GM21423 (cell line): Measurements from ENCODE around the gene RAB23.

Experiments used
- ATAC-seq: cut with Tn5 transposase; IDR thresholded peaks from one replicate; pipeline ENCODE4 v1.9.1; 2021; ENCODE audit warnings: mild to moderate bottlenecking, moderate library complexity; ENCODE audit not compliant: unreplicated experiment

Gene RAB23

DNA sequence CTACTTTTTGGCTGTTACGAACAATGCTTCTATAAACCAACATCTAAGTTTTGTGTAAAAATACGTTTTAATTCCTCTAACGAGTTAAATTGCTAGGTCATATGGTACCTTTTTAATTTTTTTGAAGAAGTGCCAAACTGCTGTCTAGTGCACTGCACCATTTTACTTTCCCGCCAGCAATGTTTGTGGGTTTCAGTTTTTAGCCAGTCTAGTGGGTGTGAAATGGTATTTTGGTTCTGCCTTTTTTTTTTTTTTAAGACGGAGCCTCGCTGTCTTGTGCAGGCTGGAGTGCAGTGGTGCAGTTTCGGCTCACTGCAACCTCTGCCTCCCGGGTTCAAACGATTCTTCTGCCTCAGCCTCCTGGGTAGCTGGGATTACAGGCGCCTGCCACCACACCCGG, 84.1 kb downstream of the RAB23 start:
- no peak for ATAC-seq

DNA sequence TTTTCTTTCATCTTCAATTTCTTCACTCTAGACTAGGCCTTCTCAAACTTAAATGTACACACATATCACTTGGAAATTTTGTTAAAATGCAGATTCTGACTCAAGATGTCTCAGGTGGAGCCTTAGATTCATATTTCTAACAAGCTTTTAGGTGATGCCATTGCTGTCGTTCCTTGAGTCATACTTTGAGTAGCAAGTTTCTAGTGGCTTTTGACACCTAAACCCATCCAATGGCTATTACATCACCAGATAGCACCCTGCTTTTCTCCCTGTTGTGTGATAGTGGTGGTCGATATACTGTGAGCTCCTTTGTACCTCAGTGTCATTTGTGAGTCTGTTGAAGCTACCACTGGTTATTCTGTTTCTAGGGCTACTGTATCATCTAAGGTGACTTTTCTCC, 84.8 kb downstream of the RAB23 start:
- no peak for ATAC-seq
